ENCODE results near the gene MPG. TPM values are rescaled to one million over a fixed set of nuclear protein-coding genes. Genes with fewer than 3 reads are reported as not detected.
A peak's percentile ranks its signal among the peaks of the same experiment; 100 is the strongest.
"Not testable (repeated sequence)": the region's sequence is repeated elsewhere in the genome, so short reads cannot be mapped to it uniquely, and the experiment has no call there.

The MPG gene
- total RNA-seq, 1 donor from 2014 or later, result 61.1 TPM

- Mint-ChIP-seq H3K36me3 (ENCODE audit: low read depth) (peaks cover 4% of the 10 kb centered on the region), H3K4me1 (ENCODE audit: low read depth) (peaks cover 3% of the 10 kb centered on the region), H3K9me3 (ENCODE audit: low read depth) (no peaks in the 10 kb centered on the region), H3K4me3 (ENCODE audit: unreplicated experiment) (no peak overlapping the region), H3K27ac (ENCODE audit: unreplicated experiment) (no peak overlapping the region), H3K27me3 (ENCODE audit: low read depth) (no peaks in the 10 kb centered on the region)
- peak; percentile 47 for DNase-seq (ENCODE audit: low spot score)
- TF ChIP-seq CTCF (IDR thresholded peaks at IDR 0.05), result no peak
These were observed 41.9 kb downstream of the MPG start for GRCh38 chr16:119835-120491.

GRCh38 chr16:120756-121155 is 42.7 kb downstream of the MPG start:
- Mint-ChIP-seq H3K4me1 (ENCODE audit: low read depth) (peaks cover 3% of the 10 kb centered on the region), H3K27me3 (ENCODE audit: low read depth) (no peaks in the 10 kb centered on the region), H3K36me3 (ENCODE audit: low read depth) (peaks cover 4% of the 10 kb centered on the region), H3K4me3 (ENCODE audit: unreplicated experiment) (no peak overlapping the region), H3K9me3 (ENCODE audit: low read depth) (no peaks in the 10 kb centered on the region), H3K27ac (ENCODE audit: unreplicated experiment) (no peak overlapping the region)
- peak; percentile 24 for DNase-seq (ENCODE audit: low spot score)
- TF ChIP-seq CTCF (IDR thresholded peaks at IDR 0.05), result no peak

GRCh38 chr16:122361-122760 is 44.3 kb downstream of the MPG start:
- Mint-ChIP-seq H3K27ac (ENCODE audit: unreplicated experiment) (no peak overlapping the region), H3K27me3 (ENCODE audit: low read depth) (no peaks in the 10 kb centered on the region), H3K9me3 (ENCODE audit: low read depth) (no peaks in the 10 kb centered on the region), H3K4me3 (ENCODE audit: unreplicated experiment) (no peak overlapping the region), H3K36me3 (ENCODE audit: low read depth) (peaks cover 2% of the 10 kb centered on the region), H3K4me1 (ENCODE audit: low read depth) (peaks cover 3% of the 10 kb centered on the region)
- no peak for DNase-seq (ENCODE audit: low spot score)
- no peak for TF ChIP-seq CTCF (IDR thresholded peaks at IDR 0.05)

- not testable (repeated sequence) for H3K4me1 Mint-ChIP-seq (ENCODE audit: low read depth); DNase-seq (ENCODE audit: low spot score); H3K4me3 Mint-ChIP-seq (ENCODE audit: unreplicated experiment); H3K27ac Mint-ChIP-seq (ENCODE audit: unreplicated experiment); H3K27me3 Mint-ChIP-seq (ENCODE audit: low read depth); H3K9me3 Mint-ChIP-seq (ENCODE audit: low read depth); H3K36me3 Mint-ChIP-seq (ENCODE audit: low read depth)
These were observed 45.7 kb downstream of the MPG start for GRCh38 chr16:123558-124350.

GRCh38 chr16:125011-125410 is 47.0 kb downstream of the MPG start:
- no peak for DNase-seq (ENCODE audit: low spot score)
- Mint-ChIP-seq H3K27me3 (ENCODE audit: low read depth) (no peaks in the 10 kb centered on the region), H3K36me3 (ENCODE audit: low read depth) (peaks cover 2% of the 10 kb centered on the region), H3K4me3 (ENCODE audit: unreplicated experiment) (no peak overlapping the region), H3K9me3 (ENCODE audit: low read depth) (no peaks in the 10 kb centered on the region), H3K4me1 (ENCODE audit: low read depth) (peaks cover 3% of the 10 kb centered on the region), H3K27ac (ENCODE audit: unreplicated experiment) (no peak overlapping the region)
- no peak for TF ChIP-seq CTCF (IDR thresholded peaks at IDR 0.05)
